MM.1S (cell line): ENCODE results near the gene EVA1A.

Experiments used
- DNase-seq: peaks from one replicate; pipeline ENCODE4 v3.0.0-alpha.2; 2015
- H2AFZ ChIP-seq: fragments of 300-600 bp; sonication (generic); 2 replicates; pipeline ENCODE4 v1.6.0; 2016; ENCODE audit warnings: antibody characterized with exemption, low read length
- H3F3A ChIP-seq: fragments of 300-600 bp; sonication (generic); 2 replicates; pipeline ENCODE4 v1.6.1; 2016; ENCODE audit warnings: mild to moderate bottlenecking, antibody characterized with exemption, low read length, moderate library complexity, mixed read lengths; ENCODE audit not compliant: insufficient read depth
- H3K27ac ChIP-seq: fragments of 300-600 bp; sonication (generic); 2 replicates; pipeline ENCODE4 v1.5.1; 2016; ENCODE audit warnings: mild to moderate bottlenecking, low read length
- H3K27me3 ChIP-seq: fragments of 300-600 bp; sonication (generic); replicated peaks from 2 replicates; pipeline ENCODE4 v1.6.0; 2016; ENCODE audit warnings: low read length; ENCODE audit not compliant: insufficient read depth
- H3K36me3 ChIP-seq: fragments of 300-600 bp; sonication (generic); replicated peaks from 2 replicates; pipeline ENCODE4 v1.6.1; 2016; ENCODE audit warnings: mild to moderate bottlenecking, low read length, mixed read lengths; ENCODE audit not compliant: insufficient read depth
- H3K4me1 ChIP-seq: fragments of 300-600 bp; sonication (generic); 2 replicates; pipeline ENCODE4 v1.6.1; 2016; ENCODE audit warnings: low read length, mixed read lengths
- H3K4me2 ChIP-seq: fragments of 300-600 bp; sonication (generic); 2 replicates; pipeline ENCODE4 v1.6.0; 2016; ENCODE audit warnings: low read depth, low read length
- H3K4me3 ChIP-seq: fragments of 300-600 bp; sonication (generic); 2 replicates; pipeline ENCODE4 v1.5.1; 2016; ENCODE audit warnings: low read length, mixed read lengths
- H3K79me2 ChIP-seq: fragments of 300-600 bp; sonication (generic); 2 replicates; pipeline ENCODE4 v1.6.1; 2016; ENCODE audit warnings: mixed run types, low read length, mixed read lengths
- H3K9ac ChIP-seq: fragments of 300-600 bp; sonication (generic); 2 replicates; pipeline ENCODE4 v1.6.1; 2016; ENCODE audit warnings: low read length, mixed read lengths
- H3K9me2 ChIP-seq: fragments of 300-600 bp; sonication (generic); replicated peaks from 2 replicates; pipeline ENCODE4 v1.6.1; 2016; ENCODE audit warnings: mild to moderate bottlenecking, low read length, mixed read lengths; ENCODE audit not compliant: insufficient read depth
- H3K9me3 ChIP-seq: fragments of 300-600 bp; sonication (generic); replicated peaks from 2 replicates; pipeline ENCODE4 v1.6.1; 2016; ENCODE audit warnings: mild to moderate bottlenecking, low read length, mixed read lengths; ENCODE audit not compliant: insufficient read depth
- H4K20me1 ChIP-seq: fragments of 300-600 bp; sonication (generic); 2 replicates; pipeline ENCODE4 v1.6.1; 2016; ENCODE audit warnings: mild to moderate bottlenecking, low read length, moderate library complexity, mixed read lengths; ENCODE audit not compliant: insufficient read depth
- EZH2 ChIP-seq: fragments of 300-600 bp; sonication (generic); optimal IDR thresholded peaks from 2 replicates; pipeline ENCODE3; 2017; ENCODE audit warnings: low read depth, mild to moderate bottlenecking, antibody characterized with exemption, low read length, mixed read lengths
- EZH2phosphoT487 ChIP-seq: fragments of 300-600 bp; sonication (generic); IDR thresholded peaks from 2 replicates; pipeline ENCODE4 v1.6.1; 2018; ENCODE audit warnings: antibody characterized with exemption, low read length
- TF ChIP-seq, protein P1 (sequence below): fragments of 300-600 bp; sonication (generic); IDR thresholded peaks from 2 replicates; pipeline ENCODE4 v1.5.1; 2016; ENCODE audit warnings: antibody characterized with exemption, low read length, mixed read lengths

EVA1A gene

DNA sequence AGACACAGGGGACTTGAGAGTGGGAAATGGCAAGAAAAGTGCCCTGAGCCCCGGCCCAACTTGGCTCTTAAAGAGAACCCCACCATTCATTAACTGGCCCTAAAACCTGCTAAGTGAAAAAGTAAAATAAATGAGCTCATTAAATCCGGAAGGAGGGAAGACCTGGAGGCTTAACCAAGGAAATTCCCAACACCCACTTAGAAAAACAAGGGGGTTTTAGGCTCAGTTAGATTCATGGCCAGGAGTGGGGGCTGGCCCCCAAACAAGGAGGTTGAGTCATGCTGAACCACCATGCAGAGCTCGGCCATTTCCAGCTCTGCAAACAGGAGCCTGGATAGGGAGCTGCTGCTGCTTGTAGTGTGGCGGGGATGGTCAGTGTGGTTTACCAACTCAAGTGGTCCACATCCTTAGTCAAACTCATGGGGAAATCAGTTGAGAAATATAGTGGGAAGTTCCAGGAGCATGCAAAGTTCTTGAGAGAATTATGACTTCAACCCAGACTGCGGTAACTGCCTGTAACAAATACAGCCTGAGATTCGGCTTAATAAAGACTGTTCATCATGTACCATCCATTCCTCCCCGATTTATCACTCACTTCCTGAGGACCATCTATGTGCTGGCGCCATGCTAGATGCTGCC is 46.1 kb upstream of the EVA1A start:
- H3K9ac ChIP-seq = no peak overlapping the region
- H3K27me3 ChIP-seq = no peaks in the 10 kb centered on the region
- no peak overlapping the region for H3K27ac ChIP-seq
- no peaks in the 10 kb centered on the region for H3K36me3 ChIP-seq
- no peaks in the 10 kb centered on the region for H3K9me2 ChIP-seq
- no peak overlapping the region for H2AFZ ChIP-seq
- TF ChIP-seq EZH2phosphoT487 (no peak), EZH2 (no peak)
- TF ChIP-seq, protein P1, sequence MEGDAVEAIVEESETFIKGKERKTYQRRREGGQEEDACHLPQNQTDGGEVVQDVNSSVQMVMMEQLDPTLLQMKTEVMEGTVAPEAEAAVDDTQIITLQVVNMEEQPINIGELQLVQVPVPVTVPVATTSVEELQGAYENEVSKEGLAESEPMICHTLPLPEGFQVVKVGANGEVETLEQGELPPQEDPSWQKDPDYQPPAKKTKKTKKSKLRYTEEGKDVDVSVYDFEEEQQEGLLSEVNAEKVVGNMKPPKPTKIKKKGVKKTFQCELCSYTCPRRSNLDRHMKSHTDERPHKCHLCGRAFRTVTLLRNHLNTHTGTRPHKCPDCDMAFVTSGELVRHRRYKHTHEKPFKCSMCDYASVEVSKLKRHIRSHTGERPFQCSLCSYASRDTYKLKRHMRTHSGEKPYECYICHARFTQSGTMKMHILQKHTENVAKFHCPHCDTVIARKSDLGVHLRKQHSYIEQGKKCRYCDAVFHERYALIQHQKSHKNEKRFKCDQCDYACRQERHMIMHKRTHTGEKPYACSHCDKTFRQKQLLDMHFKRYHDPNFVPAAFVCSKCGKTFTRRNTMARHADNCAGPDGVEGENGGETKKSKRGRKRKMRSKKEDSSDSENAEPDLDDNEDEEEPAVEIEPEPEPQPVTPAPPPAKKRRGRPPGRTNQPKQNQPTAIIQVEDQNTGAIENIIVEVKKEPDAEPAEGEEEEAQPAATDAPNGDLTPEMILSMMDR = no peak
- no peaks in the 10 kb centered on the region for H3K9me3 ChIP-seq
- no peak for DNase-seq
- no peak overlapping the region for H3K4me2 ChIP-seq
- H3F3A ChIP-seq = no peaks in the 10 kb centered on the region
- no peak overlapping the region for H3K4me3 ChIP-seq
- no peaks in the 10 kb centered on the region for H3K79me2 ChIP-seq
- no peaks in the 10 kb centered on the region for H4K20me1 ChIP-seq
- no peaks in the 10 kb centered on the region for H3K4me1 ChIP-seq

DNA sequence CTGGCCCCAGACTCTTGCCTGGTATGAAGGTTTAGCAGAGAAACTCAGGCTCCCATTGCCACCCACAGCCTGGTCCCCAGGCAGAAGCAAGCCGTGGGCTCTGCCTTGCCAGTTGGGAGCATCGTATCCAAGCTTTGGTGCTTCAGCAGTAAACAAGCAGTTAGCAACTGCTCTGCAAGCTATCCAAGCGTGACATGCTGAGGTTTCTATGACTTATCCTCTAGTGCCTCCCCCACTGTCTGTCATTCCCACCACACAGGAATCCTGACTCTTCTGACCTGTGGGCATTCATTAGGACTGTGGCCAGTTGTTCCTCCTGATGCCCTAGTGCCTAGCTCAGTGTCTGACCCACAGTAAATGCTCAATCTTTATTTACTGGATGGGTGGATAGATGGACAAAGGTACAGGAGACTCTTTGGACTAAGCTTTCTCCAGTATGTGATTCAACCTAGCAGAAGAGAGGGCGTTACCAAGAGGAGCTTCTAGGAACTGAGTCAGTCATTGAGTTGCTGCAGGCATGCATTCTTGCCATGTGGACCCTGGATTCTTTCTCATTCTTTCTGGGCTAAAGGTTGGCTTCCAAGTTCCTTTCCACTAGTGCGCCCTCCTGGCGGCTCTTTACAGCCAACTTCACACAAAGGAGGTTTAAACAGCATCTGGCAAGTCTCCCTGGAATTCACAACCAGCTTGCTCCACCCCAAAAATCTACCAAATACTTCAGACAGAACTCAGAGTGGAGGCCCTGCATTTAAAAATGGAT is 45.2 kb upstream of the EVA1A start:
- Histone ChIP-seq H3K4me1 (no peaks in the 10 kb centered on the region), H2AFZ (no peak overlapping the region), H3K27ac (no peak overlapping the region)

DNA sequence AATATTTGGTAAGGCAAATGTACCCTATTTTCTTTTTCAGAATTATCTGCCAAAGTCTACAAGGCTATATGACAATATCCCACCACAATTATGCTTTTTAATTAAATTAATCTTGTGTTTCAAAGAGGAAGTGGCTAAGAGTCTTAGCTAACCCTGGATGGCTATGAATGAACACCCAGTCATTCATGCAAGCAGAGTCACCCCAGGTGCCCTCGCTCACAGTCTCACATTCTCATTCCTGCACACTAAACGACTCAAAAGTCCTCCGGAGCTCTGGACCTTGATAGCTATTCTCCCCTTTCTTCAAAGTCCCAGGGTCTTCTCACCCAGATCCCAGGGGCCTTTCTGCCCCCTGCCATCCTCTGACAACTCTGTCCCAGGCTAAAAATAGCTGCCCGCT is 43.7 kb upstream of the EVA1A start:
- Histone ChIP-seq H3K4me2 (no peak overlapping the region), H3K4me1 (no peaks in the 10 kb centered on the region), H3K36me3 (no peaks in the 10 kb centered on the region), H3K27me3 (no peaks in the 10 kb centered on the region), H3K9me3 (no peaks in the 10 kb centered on the region), H3K9me2 (no peaks in the 10 kb centered on the region), H4K20me1 (no peaks in the 10 kb centered on the region), H2AFZ (no peak overlapping the region), H3K27ac (no peak overlapping the region), H3F3A (no peaks in the 10 kb centered on the region), H3K79me2 (no peaks in the 10 kb centered on the region), H3K4me3 (no peak overlapping the region), H3K9ac (no peak overlapping the region)
- no peak for DNase-seq
- TF ChIP-seq, protein P1 = no peak
- no peak for TF ChIP-seq EZH2
- TF ChIP-seq EZH2phosphoT487 = no peak

More for the DNA sequence above, 45.2 kb upstream of the EVA1A start:
- no peak for DNase-seq
- H3K4me2 ChIP-seq = no peak overlapping the region
- H4K20me1 ChIP-seq = no peaks in the 10 kb centered on the region
- no peak overlapping the region for H3K4me3 ChIP-seq
- no peaks in the 10 kb centered on the region for H3K36me3 ChIP-seq
- no peak for TF ChIP-seq EZH2
- TF ChIP-seq, protein P1 = no peak
- no peak for TF ChIP-seq EZH2phosphoT487
- no peaks in the 10 kb centered on the region for H3K9me3 ChIP-seq
- no peaks in the 10 kb centered on the region for H3F3A ChIP-seq
- H3K27me3 ChIP-seq = no peaks in the 10 kb centered on the region
- H3K9me2 ChIP-seq = no peaks in the 10 kb centered on the region
- H3K79me2 ChIP-seq = no peaks in the 10 kb centered on the region
- H3K9ac ChIP-seq = no peak overlapping the region
